Endothelial cell of umbilical vein (primary cell): Measurements from ENCODE around the gene ACER3. TPM values are rescaled to one million over a fixed set of nuclear protein-coding genes. Genes with fewer than 3 reads are reported as not detected.

ENCODE experiments used
- BruUV-seq: library from RNA; stranded (reverse); fragments of 400-500 nt; replicated peaks from 2 replicates; lab custom pipeline; 2021; lab: Mats Ljungman, UMichigan
- CTCF ChIA-PET: fragments of 300-600, 350-600 bp; sonication (Branson Sonifier 250); formaldehyde crosslinking; loops from one replicate; lab custom pipeline; 2021; ENCODE audit warnings: antibody characterized with exemption, inconsistent platforms; lab: Charles Lee
- POLR2A ChIA-PET: fragments of 300-600, 350-600 bp; sonication (Branson Sonifier 250); formaldehyde crosslinking; loops from one replicate; lab custom pipeline; 2021; ENCODE audit warnings: antibody characterized with exemption, inconsistent platforms; lab: Charles Lee
- DNase-seq: peaks from one replicate; pipeline ENCODE4 v3.0.0-alpha.2; 2011; ENCODE audit warnings: low read depth, low spot score
- FAIRE-seq: peaks from 2 replicates; lab custom pipeline; 2011; peaks lifted over from hg19 to GRCh38; lab: Jason Lieb, UNC
- H2AFZ ChIP-seq: 2 replicates; pipeline ENCODE4 v1.6.0; 2012; ENCODE audit warnings: low read depth, low read length, control low read depth, inconsistent platforms
- H3K27ac ChIP-seq: 2 replicates; pipeline ENCODE4 v1.5.1; 2011; ENCODE audit warnings: low read depth, mild to moderate bottlenecking, control low read depth, low read length, moderate library complexity; ENCODE audit not compliant: insufficient read depth
- H3K27me3 ChIP-seq, 2 experiments: 2 replicates each; pipeline versions ENCODE4 v1.6.0 to v1.6.1; 2011; ENCODE audit warnings: low read length in 2 of 2, mixed read lengths in 1 of 2; ENCODE audit not compliant: control insufficient read depth in 2 of 2, insufficient read depth in 2 of 2
- H3K36me3 ChIP-seq, 2 experiments: 2 replicates in 1 of 2; 3 replicates in 1 of 2; pipeline ENCODE4 v1.5.1; 2011; ENCODE audit warnings: low read length in 2 of 2, mild to moderate bottlenecking in 1 of 2, moderate library complexity in 1 of 2; ENCODE audit not compliant: control insufficient read depth in 2 of 2, insufficient read depth in 2 of 2; ENCODE audit errors: extremely low read depth in 1 of 2
- H3K4me1 ChIP-seq: 3 replicates; pipeline ENCODE4 v1.5.1; 2011; ENCODE audit warnings: mild to moderate bottlenecking, low read length; ENCODE audit not compliant: control insufficient read depth, insufficient read depth; ENCODE audit errors: extremely low read depth
- H3K4me2 ChIP-seq: 2 replicates; pipeline ENCODE4 v1.6.1; 2011; ENCODE audit warnings: low read length, control low read depth, mixed read lengths; ENCODE audit not compliant: insufficient read depth
- H3K4me3 ChIP-seq, 3 experiments: fragments of 200-600 bp in 1 of 3; sonication (generic), shearing (Covaris generic) in 1 of 3; replicated peaks in 1 of 3; 2 replicates each; pipeline ENCODE4 v1.5.1; 2011 to 2016; ENCODE audit warnings: control low read depth in 3 of 3, low read length in 3 of 3, mild to moderate bottlenecking in 2 of 3, inconsistent platforms in 1 of 3, low read depth in 1 of 3, moderate library complexity in 1 of 3; ENCODE audit not compliant: insufficient read depth in 1 of 3
- H3K79me2 ChIP-seq: 2 replicates; pipeline ENCODE4 v1.6.0; 2012; ENCODE audit warnings: low read length, inconsistent platforms; ENCODE audit not compliant: control insufficient read depth, insufficient read depth
- H3K9ac ChIP-seq: replicated peaks from 2 replicates; pipeline ENCODE3; 2011; ENCODE audit warnings: low read length, control low read depth; ENCODE audit not compliant: insufficient read depth; ENCODE audit errors: extremely low read depth
- H3K9me1 ChIP-seq: replicated peaks from 3 replicates; pipeline ENCODE4 v1.6.0; 2011; ENCODE audit warnings: mild to moderate bottlenecking, low read length; ENCODE audit not compliant: control insufficient read depth, insufficient read depth; ENCODE audit errors: extremely low read depth
- H3K9me3 ChIP-seq: replicated peaks from 2 replicates; pipeline ENCODE4 v1.5.1; 2012; ENCODE audit warnings: low read length, inconsistent platforms; ENCODE audit not compliant: control insufficient read depth, insufficient read depth
- H4K20me1 ChIP-seq: replicated peaks from 2 replicates; pipeline ENCODE3; 2011; ENCODE audit warnings: mild to moderate bottlenecking, low read length; ENCODE audit not compliant: control insufficient read depth, insufficient read depth; ENCODE audit errors: extremely low read depth
- CTCF ChIP-seq, 2 donors: IDR thresholded peaks; 1 replicate in 1 of 2; 2 replicates in 1 of 2; pipeline ENCODE4 v1.5.1; 2011; ENCODE audit warnings: low read length in 2 of 2, mild to moderate bottlenecking in 2 of 2, moderate library complexity in 2 of 2, control low read depth in 1 of 2, inconsistent platforms in 1 of 2, low read depth in 1 of 2; ENCODE audit not compliant: insufficient read depth in 1 of 2; ENCODE audit errors: extremely low read depth in 1 of 2
- EZH2 ChIP-seq: IDR thresholded peaks from 2 replicates; pipeline ENCODE4 v1.6.1; 2012; ENCODE audit warnings: borderline replicate concordance, low read depth, mild to moderate bottlenecking, moderate library complexity, low read length, inconsistent platforms; ENCODE audit not compliant: severe bottlenecking
- FOS ChIP-seq: IDR thresholded peaks from 2 replicates; pipeline ENCODE4 v1.6.1; 2011; ENCODE audit warnings: mild to moderate bottlenecking, low read length, moderate library complexity, borderline replicate concordance; ENCODE audit not compliant: insufficient read depth
- GATA2 ChIP-seq: IDR thresholded peaks from 2 replicates; pipeline ENCODE4 v1.7.0; 2011; ENCODE audit warnings: low read depth, mild to moderate bottlenecking, moderate library complexity, mixed read lengths, low read length; ENCODE audit not compliant: insufficient read length, insufficient read depth
- JUN ChIP-seq: IDR thresholded peaks from 2 replicates; pipeline ENCODE4 v1.6.1; 2011; ENCODE audit warnings: borderline replicate concordance, low read depth; ENCODE audit not compliant: insufficient read length, insufficient read depth
- MYC ChIP-seq: IDR thresholded peaks from one replicate; pipeline ENCODE4 v1.6.1; 2011; ENCODE audit warnings: mild to moderate bottlenecking, low read depth, low read length
- POLR2A ChIP-seq: IDR thresholded peaks from 2 replicates; pipeline ENCODE4 v1.6.1; 2012; ENCODE audit warnings: low read depth, mild to moderate bottlenecking, control low read depth, low read length
- POLR2AphosphoS5 ChIP-seq: IDR thresholded peaks from 2 replicates; pipeline ENCODE4 v1.6.1; 2012; ENCODE audit warnings: low read depth, mild to moderate bottlenecking, control low read depth, low read length, moderate library complexity; ENCODE audit not compliant: insufficient read depth
- dilution Hi-C: fragments of 300-500 bp; cut with MboI; formaldehyde crosslinking; loops from one replicate; pipeline ENCODE4 v1.15.0; 2019; ENCODE audit warnings: low sequenced_read_pairs; ENCODE audit not compliant: extremely low pct_ligation_motif_present
- intact Hi-C: fragments of 100-400 bp; cut with micrococcal nuclease; formaldehyde crosslinking; loops from one replicate; pipeline ENCODE4 v1.10.0; 2022
- polyA plus RNA-seq, 4 experiments: library from polyadenylated mRNA; depleted of rRNA in 3 of 4; stranded (reverse) in 3 of 4; unstranded in 1 of 4; fragments of >200 nt; gene quantifications; 2 replicates each; pipeline versions ENCODE4 v1.2.1 to v1.2.3, GENCODE V29; 2011 to 2012; ENCODE audit warnings: missing spikeins in 1 of 4
- total RNA-seq: library from RNA; stranded (reverse); gene quantifications from 2 replicates; pipeline ENCODE4 v1.2.3, GENCODE V29; 2021
- TF ChIP-seq, protein P1 (sequence below): IDR thresholded peaks from 2 replicates; pipeline ENCODE4 v1.6.1; 2011; ENCODE audit not compliant: insufficient read depth, insufficient read length

The ACER3 gene
- total and polyA plus RNA-seq, 2 donors (not counting 3 experiments of a cell fraction or from before 2014, with no cell fraction given): 9.9 to 31.6 TPM

DNA sequence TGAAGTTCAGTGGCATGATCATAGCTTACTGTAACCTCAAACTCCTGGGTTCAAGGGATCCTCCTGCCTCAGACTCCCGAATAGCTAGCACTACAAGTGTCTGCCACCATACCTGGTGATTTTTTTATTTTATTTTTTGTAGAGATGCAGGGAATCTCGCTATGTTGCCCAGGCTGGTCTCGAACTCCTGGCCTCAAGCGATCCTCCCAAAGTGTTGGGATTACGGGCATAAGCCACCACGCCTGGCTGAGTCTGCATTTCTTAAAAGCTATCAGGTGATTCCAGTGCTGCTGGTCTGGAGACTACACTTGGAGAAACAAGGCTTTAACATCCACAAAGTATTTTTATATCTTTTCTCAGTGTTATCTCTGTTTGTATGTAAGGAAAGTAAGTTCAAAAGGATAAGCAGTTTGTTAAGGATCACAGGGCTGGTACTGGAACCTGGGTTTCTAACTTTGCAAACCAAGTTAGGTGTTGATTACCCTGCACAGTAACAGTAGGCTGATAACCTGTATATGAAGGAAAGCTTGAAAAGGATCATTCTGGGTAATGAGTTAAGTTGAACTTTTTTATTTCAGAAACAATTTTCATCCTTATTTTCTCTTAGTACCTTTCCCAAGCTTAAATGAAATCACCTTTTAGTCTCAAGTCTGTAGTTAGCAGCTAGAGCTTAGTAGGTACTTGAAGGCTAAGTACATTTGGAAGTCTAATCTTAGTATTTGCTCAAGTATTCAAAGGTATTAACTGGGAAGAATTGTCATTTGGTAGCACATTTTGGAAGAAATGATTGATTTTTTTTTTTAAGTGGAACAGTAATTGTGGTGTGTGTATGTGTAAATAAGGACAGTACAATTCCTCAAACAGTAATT lies 12.5 kb downstream of the ACER3 start:
- dilution Hi-C loops (no loop called here), intact Hi-C loops (no loop called here)
- H3K4me1 ChIP-seq: peaks cover 8% of the 10 kb centered on the region
- H3K4me2 ChIP-seq: no peak overlapping the region
- no peak overlapping the region for H3K4me3 ChIP-seq
- H3K36me3 ChIP-seq: no peaks in the 10 kb centered on the region
- POLR2A ChIA-PET: no interaction called here
- CTCF ChIA-PET: interaction anchor here (1.3 to 3.0 kb wide), 5 partner anchors 8 to 151 kb away, joined by 3 to 18 read pairs (median 8); no protein-coding TSS in a partner anchor
- DNase-seq: no peak
- peaks cover 7% of the 10 kb centered on the region for H4K20me1 ChIP-seq
- H3K27me3 ChIP-seq: no peaks in the 10 kb centered on the region
- no peak overlapping the region for H3K9ac ChIP-seq
- TF ChIP-seq FOS: no peak
- TF ChIP-seq POLR2AphosphoS5: no peak
- FAIRE-seq: no peak
- H3K79me2 ChIP-seq: peaks cover 8% of the 10 kb centered on the region
- no TSS peak for BruUV-seq
- H3K9me1 ChIP-seq: no peaks in the 10 kb centered on the region
- H3K27ac ChIP-seq: no peak overlapping the region
- H3K9me3 ChIP-seq: no peaks in the 10 kb centered on the region
- no peak overlapping the region for H2AFZ ChIP-seq

DNA sequence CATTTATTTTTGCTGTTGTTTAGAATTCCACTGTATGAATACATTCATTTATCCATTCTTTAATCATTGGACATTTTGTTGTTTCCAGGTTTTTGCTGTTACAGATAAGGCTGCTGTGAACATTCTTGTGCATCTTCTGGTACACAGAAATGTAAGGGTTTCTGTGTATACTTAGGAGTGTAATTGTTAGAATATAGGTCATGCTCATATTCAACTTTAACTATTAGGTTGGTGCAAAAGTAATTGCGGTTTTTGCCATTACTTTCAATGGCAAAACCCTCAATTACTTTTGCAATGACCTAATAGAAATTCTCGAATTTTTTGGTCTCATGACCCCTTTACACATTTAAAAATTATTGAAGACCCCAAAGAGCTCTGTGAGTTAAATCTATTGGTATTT lies 17.3 kb downstream of the ACER3 start:
- FAIRE-seq: no peak
- Histone ChIP-seq H3K4me3 (no peak overlapping the region), H3K9me1 (no peaks in the 10 kb centered on the region), H4K20me1 (peaks cover 7% of the 10 kb centered on the region), H3K79me2 (peaks cover 27% of the 10 kb centered on the region), H3K9ac (no peak overlapping the region), H3K27me3 (no peaks in the 10 kb centered on the region), H2AFZ (no peak overlapping the region), H3K4me1 (peaks cover 22% of the 10 kb centered on the region), H3K27ac (no peak overlapping the region), H3K9me3 (no peaks in the 10 kb centered on the region), H3K36me3 (no peaks in the 10 kb centered on the region), H3K4me2 (no peak overlapping the region)
- no peak for DNase-seq
- dilution Hi-C loops (no loop called here), intact Hi-C loops (no loop called here)
- no TSS peak for BruUV-seq
- ChIA-PET CTCF (interaction anchor here (2.1 to 6.5 kb wide), 2 partner anchors 11 to 41 kb away, joined by 7 to 46 read pairs; no protein-coding TSS in a partner anchor), POLR2A (no interaction called here)
- TF ChIP-seq CTCF (IDR thresholded peaks at IDR 0.05; ENCODE audit: extremely low read depth in 1 of 2, insufficient read depth in 1 of 2, low read depth in 1 of 2, low read length in 2 of 2): no peak
- no peak for TF ChIP-seq JUN
- TF ChIP-seq POLR2A: no peak
- TF ChIP-seq MYC: no peak
- no peak for TF ChIP-seq FOS
- no peak for TF ChIP-seq EZH2
- no peak for TF ChIP-seq GATA2
- TF ChIP-seq, protein P1, sequence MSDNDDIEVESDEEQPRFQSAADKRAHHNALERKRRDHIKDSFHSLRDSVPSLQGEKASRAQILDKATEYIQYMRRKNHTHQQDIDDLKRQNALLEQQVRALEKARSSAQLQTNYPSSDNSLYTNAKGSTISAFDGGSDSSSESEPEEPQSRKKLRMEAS: no peak
